ENCODE measurements around the gene MCOLN1. TPM values are rescaled to one million over a fixed set of nuclear protein-coding genes. Genes with fewer than 3 reads are reported as not detected.
A peak's percentile ranks its signal among the peaks of the same experiment; 100 is the strongest.

Gene MCOLN1
- total RNA-seq, 1 experiment from 2014 or later, result 15.7 TPM

DNA sequence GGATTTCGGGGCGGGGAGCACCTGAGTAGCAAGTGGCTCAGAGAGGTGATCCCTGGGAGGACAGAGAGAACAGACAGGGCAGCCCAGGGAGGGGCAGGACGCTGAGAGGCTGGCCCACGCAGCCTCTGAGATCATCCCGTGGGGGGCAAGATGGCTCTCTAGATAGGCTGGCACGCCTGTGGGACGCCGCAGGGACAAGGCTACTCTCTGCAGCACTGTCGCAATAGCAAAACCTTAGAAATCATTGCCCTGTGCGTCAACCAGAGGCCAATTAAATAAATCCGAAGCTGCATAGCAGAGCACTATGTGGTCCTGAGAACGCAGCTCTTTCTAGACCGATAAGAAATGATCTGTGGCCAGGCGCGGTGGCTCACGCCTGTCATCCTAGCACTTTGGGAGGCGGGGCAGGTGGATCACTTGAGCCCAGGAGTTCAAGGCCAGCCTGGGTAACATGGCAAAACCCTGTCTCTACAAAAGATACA lies 38.7 kb upstream of the MCOLN1 start:
- Histone ChIP-seq H3K79me2 (ENCODE audit: insufficient read depth, low read length) (no peaks in the 10 kb centered on the region), H3K56ac (ENCODE audit: insufficient read length, low read depth, low read length) (no peak overlapping the region), H3K79me1 (ENCODE audit: insufficient read depth, low read depth, low read length, poor library complexity, severe bottlenecking) (no peaks in the 10 kb centered on the region), H3K4ac (ENCODE audit: low read depth, low read length) (no peak overlapping the region), H2BK120ac (ENCODE audit: low read depth, low read length, poor library complexity, severe bottlenecking) (no peak overlapping the region), H2BK12ac (ENCODE audit: insufficient read length, low read depth, low read length) (no peak overlapping the region), H3K9me3 (ENCODE audit: control insufficient read depth, low read depth, low read length) (no peaks in the 10 kb centered on the region), H3K23me2 (ENCODE audit: insufficient read length, low read depth, low read length, poor library complexity, severe bottlenecking) (peaks cover 4% of the 10 kb centered on the region), H4K8ac (replicated peaks; ENCODE audit: insufficient read length, low read depth, low read length) (no peak overlapping the region), H2BK15ac (ENCODE audit: low read depth, low read length) (no peak overlapping the region), H3K27ac (ENCODE audit: insufficient read length, low read depth, low read length) (no peak overlapping the region), H3T11ph (ENCODE audit: low read length) (no peak overlapping the region), H2BK5ac (ENCODE audit: insufficient read length, low read length) (no peak overlapping the region), H3K14ac (ENCODE audit: insufficient read depth, low read length) (no peak overlapping the region), H4K91ac (ENCODE audit: insufficient read length, low read depth, low read length) (no peak overlapping the region), H3K23ac (ENCODE audit: insufficient read length, low read depth, low read length) (no peak overlapping the region), H3K4me2 (ENCODE audit: insufficient read depth, insufficient read length, low read length) (no peak overlapping the region), H3K27me3 (ENCODE audit: insufficient read depth, low read length) (no peaks in the 10 kb centered on the region), H3K18ac (ENCODE audit: insufficient read length, low read depth, low read length) (no peak overlapping the region), H2AK5ac (ENCODE audit: insufficient read length, low read length) (no peak overlapping the region), H2BK20ac (ENCODE audit: low read depth, low read length, poor library complexity, severe bottlenecking) (no peak overlapping the region), H3K4me1 (ENCODE audit: insufficient read depth, low read length) (no peaks in the 10 kb centered on the region; the same call in 1 of the 2 replicates), H2AFZ (ENCODE audit: low read length) (no peak overlapping the region), H3K9ac (ENCODE audit: extremely low read depth, insufficient read length, low read length) (no peak overlapping the region), H4K5ac (ENCODE audit: insufficient read length, low read depth, low read length) (no peak overlapping the region), H4K20me1 (ENCODE audit: control insufficient read depth, insufficient read depth, insufficient read length) (no peaks in the 10 kb centered on the region)
- TF ChIP-seq, protein P1, sequence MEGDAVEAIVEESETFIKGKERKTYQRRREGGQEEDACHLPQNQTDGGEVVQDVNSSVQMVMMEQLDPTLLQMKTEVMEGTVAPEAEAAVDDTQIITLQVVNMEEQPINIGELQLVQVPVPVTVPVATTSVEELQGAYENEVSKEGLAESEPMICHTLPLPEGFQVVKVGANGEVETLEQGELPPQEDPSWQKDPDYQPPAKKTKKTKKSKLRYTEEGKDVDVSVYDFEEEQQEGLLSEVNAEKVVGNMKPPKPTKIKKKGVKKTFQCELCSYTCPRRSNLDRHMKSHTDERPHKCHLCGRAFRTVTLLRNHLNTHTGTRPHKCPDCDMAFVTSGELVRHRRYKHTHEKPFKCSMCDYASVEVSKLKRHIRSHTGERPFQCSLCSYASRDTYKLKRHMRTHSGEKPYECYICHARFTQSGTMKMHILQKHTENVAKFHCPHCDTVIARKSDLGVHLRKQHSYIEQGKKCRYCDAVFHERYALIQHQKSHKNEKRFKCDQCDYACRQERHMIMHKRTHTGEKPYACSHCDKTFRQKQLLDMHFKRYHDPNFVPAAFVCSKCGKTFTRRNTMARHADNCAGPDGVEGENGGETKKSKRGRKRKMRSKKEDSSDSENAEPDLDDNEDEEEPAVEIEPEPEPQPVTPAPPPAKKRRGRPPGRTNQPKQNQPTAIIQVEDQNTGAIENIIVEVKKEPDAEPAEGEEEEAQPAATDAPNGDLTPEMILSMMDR (conservative IDR thresholded peaks at IDR 0.05), result no peak
- H3K9me3 Mint-ChIP-seq, result no peaks in the 10 kb centered on the region
- no peaks in the 10 kb centered on the region for H3K27me3 Mint-ChIP-seq (ENCODE audit: low read depth)
- peak overlapping the region; percentile 94 to 97 (median 94); a peak in 5 of 7 replicates for H3K27ac Mint-ChIP-seq
- H3K4me1 Mint-ChIP-seq, result peaks cover 14 to 24% of the 10 kb centered on the region in 2 experiments
- peak overlapping the region; percentile 63 to 77; a peak in 2 of 5 replicates for H3K4me3 Mint-ChIP-seq
- no peaks in the 10 kb centered on the region for H3K36me3 Mint-ChIP-seq (ENCODE audit: insufficient read depth in 1 of 3, low read depth in 3 of 3)
- no peak for DNase-seq
- WGBS (ENCODE audit: extremely low coverage, insufficient read length, low lambda C conversion rate), result no CpG with 5 or more reads among the region's 17 CpGs

All from H9 (cell line).